Neural crest cell (in vitro differentiated cells): ENCODE measurements around the gene BCL11B. TPM values are rescaled to one million over a fixed set of nuclear protein-coding genes. Genes with fewer than 3 reads are reported as not detected.

Experiments
- DNase-seq: peaks from one replicate; pipeline ENCODE4 v3.0.0; 2021; ENCODE audit warnings: low read depth, mixed read lengths, low spot score
- H3K27ac Mint-ChIP-seq: one replicate; pipeline ENCODE4 v1.8.0; 2021; ENCODE audit warnings: mild to moderate bottlenecking, mixed read lengths; ENCODE audit not compliant: unreplicated experiment
- H3K27me3 Mint-ChIP-seq: 2 replicates; pipeline ENCODE4 v1.8.0; 2021; ENCODE audit warnings: low read depth, mild to moderate bottlenecking, mixed read lengths
- H3K36me3 Mint-ChIP-seq: 2 replicates; pipeline ENCODE4 v1.8.0; 2021; ENCODE audit warnings: low read depth, mild to moderate bottlenecking, mixed read lengths
- H3K4me1 Mint-ChIP-seq: 2 replicates; pipeline ENCODE4 v1.8.0; 2021; ENCODE audit warnings: mixed read lengths
- H3K4me3 Mint-ChIP-seq: one replicate; pipeline ENCODE4 v1.8.0; 2021; ENCODE audit warnings: mild to moderate bottlenecking, mixed read lengths
- H3K9me3 Mint-ChIP-seq: 2 replicates; pipeline ENCODE4 v1.8.0; 2021; ENCODE audit warnings: mixed read lengths
- CTCF ChIP-seq: fragments of 200-600 bp; sonication (generic); conservative IDR thresholded peaks from 2 replicates; pipeline ENCODE4 v1.5.0; 2021; ENCODE audit warnings: antibody characterized with exemption, mild to moderate bottlenecking
- total RNA-seq: library from RNA; stranded (reverse); gene quantifications from 2 replicates; pipeline ENCODE4 v1.2.1, GENCODE V29; 2021

The BCL11B gene
- total RNA-seq, 1 donor from 2014 or later: 0.28 TPM

- Mint-ChIP-seq H3K4me3 (no peak overlapping the region), H3K27me3 (no peaks in the 10 kb centered on the region), H3K9me3 (no peaks in the 10 kb centered on the region), H3K27ac (no peak overlapping the region), H3K4me1 (peaks cover 8% of the 10 kb centered on the region), H3K36me3 (no peaks in the 10 kb centered on the region)
- DNase-seq: no peak
- TF ChIP-seq CTCF: no peak
Measured at GRCh38 chr14:99173506-99173905, 98.5 kb downstream of the BCL11B start.

GRCh38 chr14:99173086-99173485 lies 98.9 kb downstream of the BCL11B start:
- no peak for DNase-seq
- H3K4me1 Mint-ChIP-seq: peaks cover 8% of the 10 kb centered on the region
- H3K27me3 Mint-ChIP-seq: no peaks in the 10 kb centered on the region
- H3K4me3 Mint-ChIP-seq: no peak overlapping the region
- no peak for TF ChIP-seq CTCF
- no peaks in the 10 kb centered on the region for H3K36me3 Mint-ChIP-seq
- H3K27ac Mint-ChIP-seq: no peak overlapping the region
- H3K9me3 Mint-ChIP-seq: no peaks in the 10 kb centered on the region

- Mint-ChIP-seq H3K4me3 (no peak overlapping the region), H3K4me1 (peaks cover 8% of the 10 kb centered on the region), H3K9me3 (no peaks in the 10 kb centered on the region), H3K27ac (no peak overlapping the region), H3K27me3 (no peaks in the 10 kb centered on the region), H3K36me3 (no peaks in the 10 kb centered on the region)
- no peak for TF ChIP-seq CTCF
- DNase-seq: no peak
Measured at GRCh38 chr14:99171396-99171795, 100.6 kb downstream of the BCL11B start.

- Mint-ChIP-seq H3K4me3 (no peak overlapping the region), H3K27ac (peak overlapping the region; percentile 50), H3K9me3 (no peaks in the 10 kb centered on the region), H3K36me3 (no peaks in the 10 kb centered on the region), H3K27me3 (no peaks in the 10 kb centered on the region), H3K4me1 (peaks cover 8% of the 10 kb centered on the region)
- no peak for DNase-seq
- no peak for TF ChIP-seq CTCF
Measured at GRCh38 chr14:99169776-99170356, 102.1 kb downstream of the BCL11B start.

- Mint-ChIP-seq H3K27ac (no peak overlapping the region), H3K4me1 (peaks cover 8% of the 10 kb centered on the region), H3K36me3 (no peaks in the 10 kb centered on the region), H3K9me3 (no peaks in the 10 kb centered on the region), H3K4me3 (no peak overlapping the region), H3K27me3 (no peaks in the 10 kb centered on the region)
- DNase-seq: no peak
- TF ChIP-seq CTCF: no peak
Measured at GRCh38 chr14:99168330-99168729, 103.7 kb downstream of the BCL11B start.
